HG02884 (cell line): ENCODE data around the gene GPR108.

Source experiments
- ATAC-seq: cut with Tn5 transposase; IDR thresholded peaks from one replicate; pipeline ENCODE4 v1.9.1; 2021; ENCODE audit warnings: mild to moderate bottlenecking, moderate library complexity; ENCODE audit not compliant: unreplicated experiment

Gene GPR108

DNA sequence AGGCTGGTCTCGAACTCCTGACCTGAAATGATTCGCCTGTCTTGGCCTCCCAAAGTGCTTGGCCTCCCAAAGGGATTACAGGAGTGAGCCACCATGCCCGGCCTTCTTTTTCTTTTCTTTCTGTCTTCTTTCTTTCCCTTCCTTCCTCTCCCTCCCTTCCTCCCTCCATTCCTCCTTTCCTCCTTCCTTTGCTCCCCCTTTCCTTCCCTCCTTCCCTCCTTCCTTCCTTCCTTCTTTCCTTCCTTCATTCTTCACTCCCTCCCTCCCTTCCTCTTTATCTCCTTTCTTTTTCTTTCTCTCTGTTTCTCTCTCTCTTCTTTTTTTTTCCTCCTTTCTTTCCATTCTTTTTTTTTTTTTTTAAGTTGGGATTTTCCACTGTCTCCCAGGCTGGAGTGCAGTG, 29.0 kb downstream of the GPR108 start:
- ATAC-seq, result no peak

- no peak for ATAC-seq
Measured at GRCh38 chr19:6707658-6708018, 29.7 kb downstream of the GPR108 start.

- no peak for ATAC-seq
Measured at GRCh38 chr19:6707011-6707657, 30.2 kb downstream of the GPR108 start.

DNA sequence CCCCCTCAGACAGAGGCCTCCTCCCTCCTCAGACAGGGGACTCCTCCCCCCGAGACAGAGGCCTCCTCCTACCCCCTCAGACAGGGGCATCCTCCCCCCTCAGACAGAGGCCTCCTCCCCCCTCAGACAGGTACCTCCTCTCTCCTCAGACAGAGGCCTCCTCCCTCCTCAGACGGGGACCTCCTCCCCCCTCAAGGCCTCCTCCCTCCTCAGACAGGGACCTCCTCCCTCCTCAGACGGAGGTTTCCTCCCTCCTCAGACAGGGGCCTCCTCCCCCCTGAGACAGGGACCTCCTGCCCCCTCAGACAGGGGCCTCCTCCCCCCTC, 30.8 kb downstream of the GPR108 start:
- no peak for ATAC-seq

DNA sequence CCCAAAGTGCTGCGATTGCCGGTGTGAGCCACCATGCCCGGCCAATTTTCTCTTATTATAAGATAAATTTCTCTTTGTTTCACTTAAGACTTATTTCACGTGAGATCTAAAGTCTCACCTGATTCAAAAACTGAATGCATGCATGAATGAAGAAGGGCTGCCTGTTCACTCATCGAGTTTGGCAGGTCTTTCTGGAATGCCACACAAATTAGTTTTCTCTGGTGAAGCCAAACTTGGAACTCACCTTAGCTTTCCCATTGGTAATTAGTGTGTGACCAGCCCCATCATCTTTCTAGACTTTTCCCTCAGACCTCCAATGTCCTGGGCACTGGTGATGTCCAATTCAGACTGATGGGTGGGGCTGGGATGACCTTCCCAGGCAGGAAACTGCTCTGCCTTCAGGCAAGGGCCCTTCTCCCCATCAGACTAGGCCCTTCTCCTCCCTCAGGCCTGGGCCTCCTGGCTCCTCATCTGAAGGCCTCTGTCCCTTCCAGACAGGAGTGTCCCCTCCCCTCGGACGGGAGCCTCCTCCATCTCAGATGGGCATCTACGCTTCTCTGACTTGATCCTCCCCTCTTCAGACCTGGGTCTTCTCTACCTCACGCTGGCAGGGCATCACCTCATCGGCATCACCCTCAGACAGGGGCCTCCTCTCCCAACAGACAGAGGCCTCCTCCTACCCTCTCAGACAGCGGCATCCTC, 31.3 kb downstream of the GPR108 start:
- ATAC-seq, result no peak

DNA sequence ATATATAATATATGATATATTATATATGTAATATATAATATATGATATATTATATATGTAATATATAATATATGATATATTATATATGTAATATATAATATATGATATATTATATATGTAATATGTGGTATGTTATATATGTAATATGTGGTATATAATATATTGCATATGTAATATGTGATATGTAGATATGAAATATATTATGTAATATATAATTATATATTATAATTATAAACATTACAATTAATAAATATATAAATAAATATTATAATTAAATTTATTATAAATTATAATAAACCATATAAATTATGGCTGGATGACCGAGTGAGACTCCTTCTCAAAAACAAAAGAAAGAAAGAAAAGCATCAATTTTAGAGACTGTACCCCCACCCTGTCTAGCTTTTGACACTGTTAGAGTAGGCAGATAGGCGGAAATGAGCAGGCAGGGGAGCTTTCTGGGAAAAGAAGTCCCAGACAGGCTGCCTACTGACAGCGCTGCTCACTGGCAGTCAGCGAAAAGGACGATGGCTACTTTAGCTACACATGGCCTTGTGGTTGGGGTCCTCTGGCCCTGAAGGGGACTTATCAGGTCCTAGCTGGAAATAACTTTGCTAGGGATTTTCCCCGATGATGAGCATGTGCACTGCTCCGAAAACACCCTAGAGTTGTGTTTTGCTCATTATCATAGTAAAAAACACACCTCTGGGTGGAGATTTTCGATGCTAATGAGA, 36.6 kb downstream of the GPR108 start:
- ATAC-seq, result no peak

DNA sequence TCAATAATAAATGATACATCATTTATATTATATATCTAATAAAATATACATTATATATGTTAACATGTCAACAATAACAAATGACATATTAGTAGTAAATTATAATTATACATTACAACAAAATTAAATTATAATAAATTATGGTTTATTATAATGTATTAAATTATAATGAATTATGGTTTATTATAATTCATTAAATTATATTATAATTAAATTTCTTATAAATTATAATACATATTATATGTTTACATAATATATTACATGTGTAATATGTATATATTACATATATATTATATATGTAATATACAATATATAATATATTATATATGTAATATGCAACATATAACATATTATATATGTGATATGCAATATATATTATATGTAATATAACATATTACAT, 37.4 kb downstream of the GPR108 start:
- no peak for ATAC-seq

DNA sequence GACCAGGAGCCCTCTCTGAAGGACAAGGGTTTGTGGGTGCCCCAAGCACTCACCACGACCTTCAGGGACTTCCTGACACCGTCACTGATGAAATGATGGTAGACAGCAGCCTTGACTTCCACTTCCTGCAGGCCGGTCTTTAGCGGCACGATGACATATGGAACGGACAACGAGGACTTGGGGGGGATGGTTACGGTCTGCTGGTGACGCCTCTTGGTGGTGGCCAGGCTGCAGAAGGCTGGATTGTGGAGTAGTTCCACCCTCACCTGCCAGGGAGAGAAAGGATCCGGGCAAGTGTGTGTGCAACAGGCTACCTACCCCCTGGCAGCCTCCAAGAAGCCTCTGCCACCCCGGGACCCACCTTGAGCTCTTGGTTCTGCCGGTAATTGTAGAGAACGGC, 40.1 kb downstream of the GPR108 start:
- ATAC-seq, result no peak

DNA sequence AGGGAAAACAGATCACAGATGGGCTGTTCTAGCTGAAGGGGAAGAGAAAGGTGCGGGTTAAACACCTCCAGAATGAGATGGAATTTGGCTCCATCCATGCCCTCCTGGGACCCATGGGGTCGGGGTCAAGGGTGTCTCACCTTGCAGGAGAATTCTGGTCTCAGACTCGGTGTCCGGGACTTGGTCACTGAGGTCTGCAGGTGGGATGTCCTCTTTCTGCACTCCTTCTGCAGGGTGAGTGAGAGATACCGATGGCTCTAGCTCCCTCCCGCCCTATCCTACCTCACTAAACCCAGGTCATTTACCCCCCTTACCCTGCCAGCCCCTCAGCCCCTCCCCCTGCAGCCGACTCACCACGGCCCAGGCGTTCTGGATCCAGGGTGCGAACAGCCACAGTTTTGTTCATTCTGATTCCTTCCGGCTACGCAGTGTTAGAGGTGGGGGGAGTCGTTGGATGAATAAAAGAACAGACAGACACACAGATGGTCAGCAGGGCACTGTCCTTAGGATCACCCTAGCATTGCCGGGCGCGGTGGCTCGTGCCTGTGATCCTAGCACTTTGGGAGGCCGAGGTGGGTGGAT, 41.0 kb downstream of the GPR108 start:
- no peak for ATAC-seq

GRCh38 chr19:6694147-6694815, 43.1 kb downstream of the GPR108 start:
- no peak for ATAC-seq

- ATAC-seq, result no peak
Measured at GRCh38 chr19:6693681-6694080, 43.7 kb downstream of the GPR108 start.

GRCh38 chr19:6693056-6693471, 44.3 kb downstream of the GPR108 start:
- no peak for ATAC-seq

DNA sequence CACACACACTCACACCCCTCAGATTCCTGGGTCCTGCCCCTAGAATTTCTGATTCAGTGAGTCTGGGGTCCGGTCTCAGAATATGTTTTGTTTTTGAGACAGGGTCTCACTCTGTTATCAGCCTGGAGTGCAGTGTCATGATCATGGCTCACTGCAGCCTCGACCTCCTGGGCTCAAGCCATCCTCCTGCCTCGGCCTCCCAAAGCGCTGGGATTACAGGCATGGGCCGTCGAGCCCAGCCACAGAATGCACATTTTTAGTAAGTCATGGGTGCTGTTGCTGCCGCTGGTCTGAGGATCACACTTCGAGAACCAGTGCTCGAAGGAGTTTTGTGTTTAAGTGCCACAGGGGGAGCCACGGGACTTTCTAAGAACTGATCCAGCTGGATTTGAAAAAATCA, 45.4 kb downstream of the GPR108 start:
- no peak for ATAC-seq

- no peak for ATAC-seq
Measured at GRCh38 chr19:6691342-6691741, 46.0 kb downstream of the GPR108 start.

DNA sequence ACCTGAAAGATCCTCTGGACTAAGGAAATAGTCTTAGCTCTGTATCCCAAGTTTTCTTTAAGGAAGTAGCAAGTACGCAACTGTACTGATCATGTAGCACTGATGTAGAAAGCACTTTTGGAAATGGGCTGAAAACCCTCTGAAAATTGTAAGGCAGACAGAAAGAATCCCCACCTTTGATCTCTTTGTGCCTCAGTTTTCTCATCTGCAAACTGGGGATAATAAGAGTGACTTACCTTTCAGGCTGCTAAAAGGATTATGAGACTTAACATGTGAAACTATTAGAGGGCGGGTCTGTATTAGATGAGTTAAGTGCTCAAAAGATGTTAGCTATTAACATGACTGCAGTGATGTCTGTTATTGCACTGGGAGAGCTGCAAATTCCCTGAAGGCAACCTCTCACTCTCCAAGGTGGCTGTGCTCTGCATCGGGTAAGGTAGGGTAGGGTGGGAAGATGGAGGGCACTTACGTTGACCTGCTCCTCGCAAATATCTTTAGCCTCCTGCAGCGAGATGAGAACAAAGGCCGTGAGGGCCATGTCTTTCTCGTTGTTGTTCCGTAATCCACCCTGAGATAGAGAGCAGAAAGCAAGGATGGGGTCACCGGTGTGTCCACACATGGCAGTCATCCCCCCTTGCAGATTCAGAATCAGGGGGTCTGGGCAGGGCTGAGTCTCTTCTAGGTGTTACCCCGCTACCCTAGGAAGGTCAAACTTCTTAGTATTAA, 47.1 kb downstream of the GPR108 start:
- no peak for ATAC-seq

DNA sequence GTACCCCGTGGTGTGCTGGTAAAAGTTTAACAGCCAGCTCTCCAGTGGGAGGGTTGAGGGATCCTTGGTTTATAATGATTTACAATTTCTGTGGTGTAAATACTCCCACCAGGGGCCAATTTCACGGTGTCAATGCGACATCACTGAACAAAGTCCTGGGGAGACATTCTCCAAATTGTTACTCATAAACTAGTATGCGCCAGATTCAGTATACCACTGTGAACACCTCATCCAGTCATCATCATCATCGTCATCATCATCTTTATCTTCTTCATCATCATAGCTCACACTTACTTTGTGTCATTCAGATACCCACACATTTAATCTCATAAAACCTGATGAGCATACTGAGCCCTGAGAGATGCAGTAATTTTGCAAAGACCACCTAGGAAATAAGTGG, 50.3 kb downstream of the GPR108 start:
- ATAC-seq, result no peak

- ATAC-seq, result no peak
Measured at GRCh38 chr19:6686628-6686975, 50.8 kb downstream of the GPR108 start.

GRCh38 chr19:6685962-6686627, 51.3 kb downstream of the GPR108 start:
- no peak for ATAC-seq

DNA sequence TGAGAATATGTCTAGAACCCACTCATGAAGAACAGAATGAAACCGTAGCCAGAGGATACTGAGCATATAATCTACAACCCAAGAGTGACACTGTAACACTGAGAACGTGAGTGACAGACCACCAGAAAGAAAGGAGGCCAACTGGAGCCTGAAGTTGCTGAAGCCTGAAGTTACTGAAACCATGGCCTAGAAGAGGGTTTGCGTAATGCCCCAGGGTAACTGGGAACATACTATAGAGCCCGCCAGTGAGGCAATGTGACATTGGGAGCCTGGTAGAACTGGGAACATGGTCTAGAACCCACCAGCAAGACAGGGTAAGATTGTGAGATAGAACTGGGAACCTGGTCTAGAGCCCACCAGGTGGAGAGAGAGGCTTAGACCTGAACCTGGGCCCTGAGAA, 51.9 kb downstream of the GPR108 start:
- no peak for ATAC-seq

DNA sequence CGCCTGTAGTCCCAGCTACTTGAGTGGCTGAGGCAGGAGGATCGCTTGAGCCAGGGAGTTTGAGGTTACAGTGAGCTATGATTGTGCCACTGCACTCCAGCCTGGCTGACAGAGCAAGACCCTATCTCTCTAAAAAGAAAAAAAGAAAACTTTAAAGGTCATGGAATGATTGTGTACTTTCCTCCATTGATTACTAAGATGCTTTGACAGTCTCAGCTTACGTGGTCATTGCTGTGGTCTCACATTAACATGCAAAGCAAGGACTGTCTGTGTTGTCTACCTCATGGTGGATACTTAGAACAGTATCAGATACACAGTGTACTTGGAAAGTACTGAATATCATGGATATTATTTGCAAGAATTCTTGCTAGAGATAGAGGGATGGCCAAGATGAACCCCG, 53.4 kb downstream of the GPR108 start:
- no peak for ATAC-seq
